HG03565 (cell line): ENCODE measurements around the gene CARD11.
"Not testable (repeated sequence)": the region's sequence is repeated elsewhere in the genome, so short reads cannot be mapped to it uniquely, and the experiment has no call there.

Experiments used
- ATAC-seq: cut with Tn5 transposase; IDR thresholded peaks from one replicate; pipeline ENCODE4 v1.9.1; 2021; ENCODE audit warnings: mild to moderate bottlenecking, moderate library complexity; ENCODE audit not compliant: unreplicated experiment

Gene CARD11

DNA sequence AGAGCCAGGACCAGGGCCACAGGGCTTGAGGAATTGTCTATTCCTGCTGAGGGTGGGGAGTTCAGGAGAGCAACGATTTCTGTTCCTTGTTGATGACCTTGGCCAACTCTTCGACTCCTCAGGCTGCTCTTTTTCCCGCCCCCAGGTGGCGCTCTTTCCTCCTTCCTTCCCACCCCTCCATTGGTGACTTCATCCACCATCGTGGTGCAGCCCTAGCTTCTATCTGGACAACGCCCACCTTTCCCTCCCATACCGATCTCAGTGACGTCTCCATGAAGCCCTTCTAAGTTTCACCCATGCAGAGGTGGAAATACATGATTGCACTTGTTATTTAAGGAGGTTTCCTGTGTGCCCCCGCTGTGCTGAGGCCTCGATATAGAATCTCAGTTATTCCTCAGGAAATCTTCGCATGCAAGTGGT, 22.1 kb upstream of the CARD11 start:
- ATAC-seq: peak; percentile 33

DNA sequence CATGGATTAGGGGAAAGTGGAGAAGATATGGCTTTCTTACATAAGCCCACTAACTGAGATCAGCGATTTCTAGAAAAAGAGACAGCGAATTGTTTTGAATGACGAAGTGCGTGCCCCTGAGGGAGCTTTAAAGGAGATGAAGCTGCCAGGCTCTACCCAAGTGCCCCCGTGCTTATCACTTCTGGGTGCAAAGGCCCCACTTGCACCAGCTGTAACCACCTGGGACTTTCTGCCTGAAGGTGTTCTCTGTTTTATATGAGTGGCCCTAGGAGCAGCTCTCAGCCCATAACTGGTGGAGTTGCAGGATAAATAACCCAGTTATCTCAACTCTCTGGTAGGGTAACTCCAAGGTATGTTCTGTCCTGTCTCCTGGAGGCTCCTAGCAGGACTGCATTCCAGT, 20.4 kb upstream of the CARD11 start:
- no peak for ATAC-seq

DNA sequence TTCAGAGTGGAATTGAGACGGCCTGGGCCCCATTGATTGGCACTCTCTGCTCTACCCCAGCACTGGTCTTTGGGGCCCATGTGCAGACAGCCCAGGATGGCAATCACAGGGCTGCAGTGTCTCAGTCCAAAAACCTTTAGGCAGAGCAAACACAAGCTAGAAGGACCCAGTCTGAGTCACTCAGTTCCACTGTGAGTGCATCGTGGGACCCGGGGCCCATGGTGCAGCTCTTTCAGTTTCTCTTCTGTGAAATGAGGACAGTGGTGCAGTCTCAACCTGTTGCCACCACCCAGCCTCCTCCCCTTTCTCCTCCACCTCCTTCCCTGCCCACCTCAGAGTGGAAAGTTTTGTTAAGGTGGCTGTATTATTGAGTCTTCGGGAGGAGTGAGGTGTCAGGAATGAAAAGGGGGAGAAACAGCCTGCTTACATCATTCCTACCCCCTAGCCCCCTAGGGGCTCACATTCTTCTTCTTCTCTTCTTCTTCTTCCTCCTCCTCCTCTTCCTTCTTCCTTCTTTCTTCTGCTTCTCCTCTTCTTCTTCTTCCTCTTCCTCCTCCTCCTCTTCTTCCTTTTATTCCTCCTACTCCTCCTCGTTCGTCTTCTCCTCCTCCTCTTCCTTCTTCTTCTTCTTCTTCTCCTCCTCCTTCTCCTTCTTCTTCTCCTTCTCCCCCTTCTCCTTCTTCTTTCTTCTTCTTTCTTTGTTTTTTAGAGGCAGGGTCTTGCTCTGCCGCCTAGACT, 19.5 kb upstream of the CARD11 start:
- ATAC-seq: peak; percentile 73

DNA sequence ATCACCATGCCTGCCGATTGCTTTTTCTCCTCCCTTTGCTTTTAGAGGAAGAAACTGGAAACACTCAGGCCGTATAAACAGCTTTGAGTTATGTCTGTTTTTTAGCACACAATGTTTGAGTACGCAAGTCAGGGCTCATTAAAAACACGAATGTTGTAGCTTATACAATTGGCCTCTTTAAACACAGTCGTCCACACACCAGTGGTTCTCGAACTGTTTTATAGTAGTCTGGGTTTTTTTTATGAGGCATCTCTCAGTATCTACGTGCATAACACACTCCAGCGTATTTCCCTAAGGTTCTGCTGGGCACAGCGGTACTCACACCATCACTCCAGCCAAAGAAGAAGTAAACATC, 13.4 kb upstream of the CARD11 start:
- no peak for ATAC-seq

DNA sequence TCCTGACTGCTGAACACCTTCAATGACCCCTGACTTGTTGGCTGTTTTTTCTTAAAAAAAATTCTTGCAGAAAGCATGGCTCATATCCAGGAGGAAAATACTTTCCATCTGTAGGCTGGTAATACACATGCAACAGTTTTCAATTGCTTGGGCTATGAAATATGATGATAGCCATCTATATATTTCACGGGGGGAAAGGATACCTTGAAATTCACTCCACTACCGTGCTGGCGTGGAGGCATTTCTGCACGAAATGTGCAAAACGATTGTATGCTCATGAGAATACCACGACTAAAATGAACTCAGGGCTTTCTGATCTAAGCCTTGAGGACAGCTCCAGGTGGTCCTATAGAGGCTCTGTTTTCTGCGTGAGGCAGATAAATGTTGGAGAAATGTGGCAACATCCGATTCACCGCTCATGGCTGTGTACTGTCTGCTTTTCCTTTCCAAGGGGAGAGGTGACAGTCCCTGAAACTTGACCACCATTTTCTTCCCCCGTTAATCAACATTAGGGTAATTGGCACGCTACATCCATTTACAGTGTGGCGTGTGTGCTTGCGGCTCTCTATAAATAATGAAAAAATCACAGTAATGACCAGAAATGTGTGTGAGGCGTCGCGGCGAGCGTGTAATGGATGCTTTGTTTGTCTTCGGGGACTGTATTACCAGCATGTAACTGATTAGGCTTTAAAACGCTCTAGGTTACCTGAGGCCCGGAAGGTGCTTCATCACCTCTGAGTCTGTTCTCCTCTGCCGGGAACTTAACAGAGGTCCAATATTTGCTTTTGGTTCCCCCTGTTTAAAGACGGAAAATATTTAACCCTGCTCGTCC, 12.8 kb upstream of the CARD11 start:
- no peak for ATAC-seq

DNA sequence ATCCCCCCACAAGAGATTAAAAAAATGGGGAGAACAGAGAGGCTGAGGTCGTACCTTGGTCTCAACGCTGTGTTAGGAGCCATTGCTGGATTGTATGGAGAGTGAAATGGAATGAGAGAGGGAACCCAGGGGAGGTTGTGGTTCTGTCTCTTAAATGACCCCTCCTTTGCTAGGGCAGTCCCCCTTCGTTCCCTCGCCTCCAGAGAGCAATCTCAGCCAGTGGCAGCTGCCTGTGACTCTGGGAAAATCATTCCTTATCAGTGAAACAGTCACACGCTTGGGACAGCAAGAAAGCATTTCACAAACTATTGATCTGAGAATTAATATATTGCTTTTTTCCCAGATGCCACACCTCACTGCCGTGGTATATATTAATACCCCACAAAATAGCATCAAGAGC, 12.0 kb upstream of the CARD11 start:
- ATAC-seq: no peak

DNA sequence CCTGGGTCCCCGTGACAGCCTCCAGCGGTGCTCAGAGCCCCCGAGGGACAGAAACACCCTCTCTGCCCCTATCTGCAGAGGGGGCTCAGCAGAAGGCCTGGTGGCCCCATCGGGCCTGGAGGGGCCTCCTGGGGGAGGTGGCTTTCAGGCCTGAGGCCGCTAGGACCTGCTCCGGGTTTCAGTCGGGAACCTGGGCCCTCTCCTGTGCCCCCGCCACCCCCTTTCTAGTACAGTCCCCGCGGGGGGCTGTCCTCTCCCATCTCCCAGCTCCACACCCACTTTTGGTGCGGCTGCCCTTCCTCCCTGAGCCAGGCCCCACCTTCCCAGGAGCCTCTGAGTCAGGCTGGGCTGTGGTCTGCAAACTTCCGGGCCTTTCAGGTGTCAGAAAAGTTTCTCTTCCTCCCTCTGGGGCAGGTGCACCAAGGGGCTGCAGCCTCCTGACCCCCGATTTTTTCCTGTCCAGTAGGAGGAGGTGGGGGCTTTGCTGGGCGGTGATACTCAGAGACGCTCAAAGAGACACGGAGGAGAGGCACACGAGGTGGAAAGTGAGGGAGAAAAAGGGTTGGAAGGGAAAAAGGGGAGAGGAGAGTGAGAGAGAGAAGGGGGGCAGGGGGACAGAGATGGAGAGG, 692 bp downstream of the CARD11 start:
- peak; percentile 39 for ATAC-seq

DNA sequence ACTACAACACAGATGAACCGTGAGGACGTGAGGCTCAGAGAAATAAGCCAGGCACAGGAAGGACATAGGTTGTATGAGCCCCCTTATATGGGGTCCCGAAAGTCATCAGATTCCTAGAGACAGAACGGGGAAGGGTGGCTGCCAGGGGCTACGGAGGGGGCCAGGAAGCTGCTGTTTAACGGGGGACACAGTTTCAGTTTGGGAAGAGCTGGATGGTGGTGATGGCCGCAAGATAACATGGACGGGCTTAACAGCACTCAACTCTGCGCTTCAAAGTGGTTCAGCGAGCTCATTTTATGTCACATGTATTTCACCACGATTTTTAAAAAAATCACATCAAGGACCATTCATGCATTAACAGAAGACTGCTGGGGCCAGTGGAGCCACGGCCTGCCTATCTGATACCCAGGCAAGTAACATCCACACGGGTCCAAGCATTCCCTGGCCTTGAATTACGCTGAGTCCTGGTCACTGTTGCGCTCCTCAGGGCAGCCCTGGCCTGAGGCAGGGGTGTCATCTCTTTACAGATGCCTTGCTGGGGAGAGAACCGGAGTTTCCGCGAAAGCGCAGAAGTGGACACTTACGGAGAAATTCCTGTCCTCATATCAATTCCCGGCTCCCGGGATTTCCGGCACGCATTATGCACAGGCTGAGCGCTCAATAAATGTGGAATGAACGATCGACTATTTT, 1.5 kb downstream of the CARD11 start:
- no peak for ATAC-seq

DNA sequence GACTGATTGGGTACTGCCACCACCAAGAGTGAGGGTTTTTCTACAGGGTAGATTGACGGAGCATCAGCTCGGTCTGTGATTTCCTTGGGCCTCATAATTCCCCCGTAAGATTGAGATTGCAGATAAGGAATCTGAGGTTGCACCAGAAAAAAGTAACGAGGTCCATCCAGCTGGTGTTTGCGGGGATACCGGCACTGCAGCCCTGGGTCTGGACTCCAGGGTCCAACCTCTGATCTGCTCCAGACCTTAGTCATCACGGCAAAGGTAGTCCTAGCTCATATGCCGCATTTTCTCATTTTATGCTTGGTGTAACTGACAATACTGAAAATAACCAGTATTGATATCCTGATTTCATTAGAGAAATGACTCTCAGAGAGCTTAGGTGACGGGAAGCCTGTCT, 3.9 kb downstream of the CARD11 start:
- ATAC-seq: peak; percentile 33

DNA sequence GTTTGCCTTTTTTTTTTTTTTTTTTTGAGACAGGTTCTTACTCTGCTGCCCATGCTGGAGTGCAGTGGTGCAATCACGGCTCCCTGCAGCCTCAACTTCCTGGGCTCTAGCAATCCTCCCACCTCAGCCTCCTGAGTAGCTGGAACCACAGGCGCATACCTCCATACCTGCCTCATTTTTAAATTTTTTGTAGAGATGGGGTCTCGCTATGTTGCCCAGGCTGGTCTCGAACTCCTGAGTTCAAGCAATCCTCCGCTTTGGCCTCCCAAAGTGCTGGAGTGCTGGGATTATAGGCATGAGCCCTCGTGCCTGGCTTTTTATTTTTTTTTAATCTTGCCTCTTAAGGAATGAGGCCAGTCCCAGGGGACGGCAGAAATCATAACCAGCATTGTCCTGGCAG, 5.7 kb downstream of the CARD11 start:
- not testable (repeated sequence) for ATAC-seq

DNA sequence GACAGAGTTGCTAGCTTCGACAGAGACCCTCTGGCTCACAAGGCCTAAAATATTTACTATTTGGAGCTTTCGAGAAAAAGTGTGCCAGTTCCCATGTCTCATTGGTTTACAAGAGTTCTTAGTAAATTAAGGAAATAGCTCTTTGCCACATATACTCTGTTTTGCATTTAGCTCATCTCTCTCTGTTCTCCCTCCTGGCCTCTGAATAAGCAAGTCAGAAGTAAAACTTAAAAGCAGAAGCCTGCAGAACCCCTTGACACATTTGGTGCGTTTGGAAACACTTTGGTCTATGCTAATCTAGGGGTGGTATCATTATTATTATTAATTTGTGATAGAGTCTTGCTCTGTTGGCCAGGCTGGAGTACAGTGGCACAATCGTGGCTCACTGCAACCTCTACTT, 6.4 kb downstream of the CARD11 start:
- no peak for ATAC-seq

DNA sequence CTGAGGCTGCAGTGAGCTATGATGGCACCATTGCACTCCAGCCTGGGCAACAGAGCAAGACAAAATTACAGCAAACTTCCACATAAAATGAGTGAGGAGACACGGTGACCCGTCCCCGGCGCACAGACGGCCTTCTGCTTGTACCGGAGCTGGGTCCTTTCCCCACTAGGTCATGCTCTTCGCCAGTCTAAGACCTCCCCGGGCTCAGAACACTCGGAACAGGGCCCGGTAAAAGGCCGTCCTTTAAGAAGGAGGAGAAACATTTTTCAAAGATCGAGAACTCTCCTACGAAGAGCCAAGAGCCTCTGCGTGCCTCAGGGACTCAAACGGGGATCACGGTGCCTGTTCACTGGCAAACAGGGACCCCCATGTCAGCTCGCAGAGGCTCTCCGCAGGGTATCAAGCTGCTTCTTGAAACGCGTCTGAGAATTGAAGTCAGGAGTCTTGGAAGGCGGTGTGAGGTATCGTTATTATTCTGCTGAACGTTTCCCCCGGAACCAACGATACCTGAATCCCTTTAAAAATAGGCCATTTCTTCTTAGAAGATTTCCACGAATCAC, 9.0 kb downstream of the CARD11 start:
- ATAC-seq: no peak

DNA sequence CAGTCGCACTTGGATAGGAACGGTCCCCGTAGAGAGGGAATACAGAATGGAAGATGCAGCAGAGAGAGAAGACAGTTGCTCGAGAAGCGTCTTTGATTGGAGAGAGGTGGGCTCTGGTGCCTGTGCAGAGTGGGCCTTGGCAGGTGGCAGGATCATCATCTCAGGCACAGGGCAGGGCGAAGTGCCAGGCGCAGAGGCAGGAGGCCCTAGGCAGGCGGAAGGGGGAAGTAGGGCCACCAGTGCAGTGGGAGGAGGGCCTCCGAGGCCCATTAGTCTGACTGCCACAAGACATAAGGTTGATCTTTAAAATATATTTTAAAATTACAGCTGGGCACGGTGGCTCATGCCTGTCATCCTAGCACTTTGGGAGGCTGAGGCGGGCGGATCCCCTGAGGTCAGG, 10.1 kb downstream of the CARD11 start:
- ATAC-seq: no peak

DNA sequence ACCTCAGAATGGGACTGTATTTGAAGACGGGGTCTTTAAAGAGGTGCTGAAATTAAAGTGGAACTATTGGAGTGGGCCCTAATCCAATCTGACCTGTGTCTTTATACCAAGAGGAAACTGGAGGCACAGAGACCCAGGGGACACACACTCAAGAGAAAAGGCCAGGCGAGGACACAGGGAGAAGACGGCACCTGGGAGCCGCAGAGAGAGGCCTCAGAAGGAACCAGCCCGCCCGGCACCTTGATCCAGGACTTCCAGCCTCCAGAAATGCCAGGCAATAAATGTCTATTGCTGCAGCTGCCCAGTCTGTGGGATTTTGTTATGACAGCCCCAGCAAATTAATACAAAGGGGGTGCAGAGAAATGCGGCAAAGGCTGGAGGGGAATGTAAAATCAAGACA, 10.5 kb downstream of the CARD11 start:
- no peak for ATAC-seq

DNA sequence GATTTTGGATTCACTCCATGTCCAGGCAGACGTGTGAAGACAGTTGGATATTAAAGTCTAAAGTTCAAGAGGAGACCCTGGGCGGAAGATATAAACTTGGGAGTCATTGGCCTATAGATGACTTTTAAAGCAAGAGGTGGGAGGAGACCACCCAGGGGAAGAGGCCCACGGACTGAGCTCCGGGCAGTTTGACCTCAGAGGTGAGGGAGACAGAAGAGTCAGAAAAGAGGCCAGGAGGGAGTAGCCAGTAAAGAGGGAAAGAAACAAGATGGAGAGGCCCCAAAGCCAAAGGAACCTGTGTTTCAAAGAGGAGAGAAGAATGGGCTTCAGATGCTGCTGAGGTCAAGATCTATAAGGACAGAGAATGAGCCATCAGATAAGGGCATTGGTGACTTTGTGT, 11.4 kb downstream of the CARD11 start:
- no peak for ATAC-seq

DNA sequence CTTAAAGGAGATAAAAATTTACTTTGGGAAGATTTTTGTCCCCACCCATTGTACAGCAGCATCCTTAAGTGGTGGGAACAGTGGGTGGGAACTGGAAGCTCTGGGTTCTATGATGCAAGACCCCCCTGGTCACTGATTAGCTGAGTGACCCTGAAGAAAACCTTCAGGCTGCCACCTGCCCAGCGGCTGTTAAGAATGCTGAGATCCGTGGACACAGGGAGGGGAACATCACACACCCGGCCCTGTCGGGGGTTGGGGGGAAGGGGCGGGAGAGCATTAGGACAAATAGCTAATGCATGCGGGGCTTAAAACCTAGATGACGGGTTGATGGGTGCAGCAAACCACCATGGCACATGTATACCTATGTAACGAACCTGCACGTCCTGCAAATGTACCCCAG, 14.5 kb downstream of the CARD11 start:
- ATAC-seq: no peak

DNA sequence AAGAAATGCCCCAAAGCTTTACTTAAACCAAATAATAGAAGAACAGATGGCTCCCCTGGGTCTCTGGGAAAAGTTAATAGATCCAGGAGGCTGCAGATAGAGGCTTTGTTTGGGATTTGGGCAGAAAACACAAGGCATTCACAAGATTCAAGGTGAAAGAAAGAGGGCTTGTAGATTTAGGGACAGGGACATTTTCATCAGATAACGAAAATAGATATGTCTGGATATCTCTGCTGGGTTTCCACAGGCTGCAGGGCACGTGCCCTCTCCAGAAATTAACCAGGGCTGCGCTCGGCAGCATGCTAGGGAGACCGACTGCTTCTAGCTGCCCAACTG, 14.9 kb downstream of the CARD11 start:
- ATAC-seq: no peak

DNA sequence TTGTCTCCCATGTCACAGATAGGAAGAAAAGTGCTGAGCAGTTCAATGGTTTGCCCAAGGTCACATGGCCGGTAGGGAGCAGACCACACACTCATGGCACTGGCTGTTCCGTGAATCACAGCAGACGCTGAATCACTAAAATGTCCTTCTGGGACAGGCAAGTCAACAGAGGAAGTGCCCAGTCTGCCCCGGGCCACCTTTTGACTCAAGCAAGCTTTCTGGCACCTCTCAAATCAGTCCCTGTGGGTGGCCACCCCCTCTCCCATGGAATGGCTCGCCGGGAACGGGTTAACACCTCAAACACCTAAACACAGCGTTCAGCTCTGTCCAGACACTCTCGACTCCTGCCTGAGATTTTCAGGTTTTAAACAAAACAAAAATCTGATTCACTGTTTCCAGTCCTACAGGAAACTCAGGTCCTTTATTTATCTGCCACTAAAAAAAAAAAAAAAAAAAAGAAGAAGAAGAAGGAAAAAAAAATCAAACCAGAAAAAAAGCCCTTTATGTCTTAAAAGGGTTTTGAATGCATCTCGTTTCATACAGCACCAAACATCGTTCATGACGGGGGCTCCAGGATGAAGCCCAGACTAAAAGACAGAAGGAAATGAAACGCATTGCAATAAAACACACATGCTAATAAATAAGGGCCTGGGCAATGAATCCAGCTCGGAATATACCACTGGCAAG, 15.5 kb downstream of the CARD11 start:
- ATAC-seq: no peak

DNA sequence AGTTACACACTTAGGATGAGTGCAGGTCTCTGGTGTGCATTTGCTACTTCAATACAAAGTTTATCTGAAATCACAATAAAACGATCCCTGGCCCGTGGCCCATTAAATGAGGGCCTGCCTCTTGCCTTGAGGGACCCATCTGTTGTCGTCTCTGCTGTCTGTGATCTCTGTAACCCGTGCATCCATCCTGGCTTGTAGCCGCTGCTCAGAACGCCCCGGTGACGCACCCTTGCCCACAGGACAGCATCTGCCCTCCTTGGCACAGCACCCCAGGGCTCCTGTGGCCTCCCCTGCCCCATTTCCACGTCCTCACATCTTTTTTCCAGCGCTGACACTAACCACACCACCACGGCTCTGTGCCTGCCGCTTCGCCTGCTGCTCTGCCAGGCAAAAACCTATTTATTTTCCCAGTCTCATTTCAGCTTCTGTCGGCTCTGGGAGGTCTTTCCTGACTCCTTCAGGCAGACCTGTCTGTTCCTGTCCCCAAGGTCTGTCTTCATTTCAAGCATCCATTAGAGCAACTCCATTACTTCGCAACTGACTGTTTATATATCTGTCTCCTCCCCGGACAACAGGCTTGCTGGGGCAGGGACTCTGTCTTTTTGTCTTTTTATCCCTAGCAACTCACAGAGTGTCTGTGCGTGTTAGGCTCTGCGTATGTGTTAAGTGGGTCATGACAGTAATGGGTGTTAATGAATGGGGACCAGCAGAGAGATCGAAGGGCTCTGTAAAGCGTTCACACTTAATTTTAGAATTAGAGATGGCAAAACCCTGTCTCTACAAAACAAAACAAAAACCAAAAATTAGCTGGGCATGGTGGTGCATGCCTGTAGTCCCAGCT, 16.4 kb downstream of the CARD11 start:
- no peak for ATAC-seq

DNA sequence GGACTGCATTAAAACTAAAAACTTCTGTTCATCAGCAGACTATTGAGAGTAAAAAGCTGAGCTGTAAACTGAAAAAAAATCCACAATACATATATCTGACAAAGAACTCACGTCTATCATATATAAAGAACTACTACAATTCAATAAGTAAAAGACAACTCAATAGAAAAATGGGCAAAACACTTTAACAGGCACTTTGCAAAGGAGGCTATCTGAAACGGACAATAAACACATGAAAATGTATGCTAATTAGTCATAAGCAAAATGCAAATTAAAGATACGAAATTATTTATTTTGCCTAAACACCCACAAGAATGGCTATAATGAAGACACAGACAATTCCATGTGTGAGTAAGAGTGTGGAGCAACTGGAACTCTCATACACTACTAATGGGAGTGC, 18.1 kb downstream of the CARD11 start:
- ATAC-seq: no peak
